Duodenal mucosa (tissue), 2 donors: ENCODE measurements around the gene FBRSL1.

Source experiments
- H3K27ac ChIP-seq: one replicate; pipeline ENCODE4 v1.7.0; 2013; ENCODE audit warnings: low read depth, low read length
- H3K27me3 ChIP-seq, 2 donors: one replicate each; pipeline ENCODE4 v1.7.0; 2013; ENCODE audit warnings: low read length in 2 of 2, control low read depth in 1 of 2; ENCODE audit not compliant: insufficient read depth in 2 of 2, control insufficient read depth in 1 of 2
- H3K36me3 ChIP-seq, 2 donors: one replicate each; pipeline ENCODE4 v1.7.0; 2013; ENCODE audit warnings: low read length in 2 of 2, control low read depth in 1 of 2; ENCODE audit not compliant: insufficient read depth in 2 of 2, control insufficient read depth in 1 of 2
- H3K4me1 ChIP-seq, 2 donors: one replicate each; pipeline ENCODE4 v1.7.0; 2013; ENCODE audit warnings: low read length in 2 of 2, control low read depth in 1 of 2; ENCODE audit not compliant: insufficient read depth in 2 of 2, control insufficient read depth in 1 of 2
- H3K4me3 ChIP-seq, 2 donors: one replicate each; pipeline ENCODE4 v1.7.0; 2013; ENCODE audit warnings: low read length in 2 of 2, low read depth in 1 of 2
- H3K9ac ChIP-seq, 2 donors: one replicate each; pipeline ENCODE4 v1.7.0; 2013; ENCODE audit warnings: low read length in 2 of 2, low read depth in 1 of 2
- H3K9me3 ChIP-seq, 2 donors: one replicate each; pipeline ENCODE4 v1.7.0; 2013; ENCODE audit warnings: low read length in 2 of 2, control low read depth in 1 of 2; ENCODE audit not compliant: control insufficient read depth in 1 of 2

Gene FBRSL1

GRCh38 chr12:132447327-132447720 is 42.6 kb upstream of the FBRSL1 start:
- H3K4me3 ChIP-seq = no peak overlapping the region
- peaks cover 0 to 3% of the 10 kb centered on the region in 2 donors for H3K4me1 ChIP-seq
- no peaks in the 10 kb centered on the region for H3K9me3 ChIP-seq
- no peak overlapping the region for H3K27ac ChIP-seq
- H3K27me3 ChIP-seq = peaks cover 14 to 20% of the 10 kb centered on the region in 2 donors
- H3K36me3 ChIP-seq = no peaks in the 10 kb centered on the region
- no peak overlapping the region for H3K9ac ChIP-seq

GRCh38 chr12:132447731-132448462 is 42.1 kb upstream of the FBRSL1 start:
- Histone ChIP-seq H3K9ac (no peak overlapping the region), H3K9me3 (no peaks in the 10 kb centered on the region), H3K4me3 (no peak overlapping the region), H3K4me1 (peaks cover 0 to 3% of the 10 kb centered on the region in 2 donors), H3K27ac (no peak overlapping the region), H3K27me3 (peaks cover 14 to 22% of the 10 kb centered on the region in 2 donors), H3K36me3 (no peaks in the 10 kb centered on the region)

GRCh38 chr12:132448463-132448820 is 41.5 kb upstream of the FBRSL1 start:
- Histone ChIP-seq H3K9ac (no peak overlapping the region), H3K9me3 (no peaks in the 10 kb centered on the region), H3K27me3 (peaks cover 14 to 27% of the 10 kb centered on the region in 2 donors), H3K27ac (no peak overlapping the region), H3K4me3 (no peak overlapping the region), H3K4me1 (peaks cover 0 to 3% of the 10 kb centered on the region in 2 donors), H3K36me3 (no peaks in the 10 kb centered on the region)

DNA sequence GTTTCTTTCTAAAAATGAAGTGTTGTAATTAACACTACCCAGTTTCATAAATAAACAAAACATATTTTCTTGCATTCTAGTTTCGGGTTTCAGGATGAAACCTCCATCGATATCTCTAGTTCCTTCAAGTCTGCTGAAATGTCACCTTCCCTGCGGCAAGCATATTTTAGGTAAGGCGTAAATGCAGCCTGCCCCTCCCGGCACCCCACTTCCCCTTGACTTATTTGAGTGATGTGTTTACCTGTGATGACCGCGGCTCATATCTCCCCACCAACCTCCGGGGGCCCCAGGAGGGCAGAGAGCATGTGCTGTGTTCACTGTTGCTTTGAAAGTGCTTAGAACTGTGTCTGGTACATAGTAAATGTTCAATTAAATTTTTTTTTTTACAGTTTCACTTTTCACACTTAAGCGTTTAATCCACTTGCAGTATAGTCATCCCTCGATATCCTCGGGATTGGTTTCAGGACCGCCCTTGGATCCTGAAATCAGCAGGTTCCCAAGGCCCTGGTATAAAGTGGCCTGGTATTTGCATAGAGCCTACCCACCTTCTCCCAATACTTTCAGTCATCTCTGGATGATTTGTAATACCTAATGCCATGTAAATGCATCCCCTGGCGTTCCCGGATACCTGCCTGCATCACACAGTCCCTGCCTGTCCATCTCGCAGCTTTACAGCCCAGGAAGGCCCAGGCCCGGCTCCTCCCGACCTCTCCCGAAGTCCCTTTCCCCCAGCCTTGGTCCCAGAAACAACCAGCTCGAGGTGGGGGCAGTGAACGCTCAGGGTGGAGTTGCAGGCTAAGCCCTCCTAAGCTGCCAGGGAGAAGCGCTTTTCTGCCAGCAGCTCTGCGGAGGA is 40.2 kb upstream of the FBRSL1 start:
- Histone ChIP-seq H3K4me3 (no peak overlapping the region), H3K27ac (no peak overlapping the region), H3K9me3 (no peaks in the 10 kb centered on the region), H3K4me1 (peaks cover 0 to 3% of the 10 kb centered on the region in 2 donors), H3K27me3 (peaks cover 14 to 27% of the 10 kb centered on the region in 2 donors), H3K9ac (no peak overlapping the region), H3K36me3 (no peaks in the 10 kb centered on the region)

GRCh38 chr12:132450418-132451171 is 39.4 kb upstream of the FBRSL1 start:
- Histone ChIP-seq H3K36me3 (no peaks in the 10 kb centered on the region), H3K27ac (no peak overlapping the region), H3K4me1 (peaks cover 0 to 3% of the 10 kb centered on the region in 2 donors), H3K9me3 (peaks cover 0 to 3% of the 10 kb centered on the region in 2 donors), H3K9ac (no peak overlapping the region), H3K4me3 (no peak overlapping the region), H3K27me3 (peaks cover 14 to 30% of the 10 kb centered on the region in 2 donors)

DNA sequence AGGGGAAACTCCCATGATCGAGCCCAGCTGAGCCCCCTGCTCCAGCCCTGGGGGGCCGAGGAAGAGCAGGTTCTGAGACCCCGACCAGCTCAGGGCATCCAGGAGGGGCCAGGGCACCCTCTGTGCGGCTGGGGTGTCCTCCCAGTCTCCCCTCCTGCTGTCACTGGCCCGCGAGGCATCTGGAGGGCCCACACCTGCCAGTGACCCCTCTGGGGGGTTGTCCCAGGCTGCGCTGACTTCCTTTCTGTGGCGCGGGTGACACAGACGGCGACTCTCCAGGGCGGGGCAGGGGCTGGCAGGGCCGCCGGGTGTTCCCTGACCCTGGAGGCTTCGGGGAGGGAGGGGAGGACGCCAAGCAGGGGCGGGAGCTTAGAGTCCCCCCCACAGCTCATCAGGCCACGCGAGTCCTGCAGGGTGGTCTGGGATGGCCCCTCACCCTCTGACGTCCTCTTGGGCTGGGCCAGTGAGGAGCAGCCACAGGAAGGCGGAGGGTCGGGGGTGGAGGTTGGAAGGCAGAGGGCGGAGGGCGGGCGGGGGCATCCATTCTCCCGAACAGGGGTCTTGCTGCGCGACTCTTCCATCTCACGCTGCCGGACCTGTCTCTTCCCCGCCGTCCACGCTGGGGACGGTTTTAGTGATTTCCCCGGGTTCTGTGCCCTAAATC is 38.6 kb upstream of the FBRSL1 start:
- Histone ChIP-seq H3K9ac (no peak overlapping the region), H3K4me3 (no peak overlapping the region), H3K36me3 (no peaks in the 10 kb centered on the region), H3K27ac (no peak overlapping the region), H3K27me3 (peaks cover 14 to 32% of the 10 kb centered on the region in 2 donors), H3K4me1 (peaks cover 0 to 3% of the 10 kb centered on the region in 2 donors), H3K9me3 (peaks cover 0 to 4% of the 10 kb centered on the region in 2 donors)

- Histone ChIP-seq H3K9ac (no peak overlapping the region), H3K9me3 (peaks cover 0 to 4% of the 10 kb centered on the region in 2 donors), H3K27me3 (peaks cover 14 to 32% of the 10 kb centered on the region in 2 donors), H3K27ac (no peak overlapping the region), H3K36me3 (no peaks in the 10 kb centered on the region), H3K4me3 (no peak overlapping the region), H3K4me1 (peaks cover 0 to 3% of the 10 kb centered on the region in 2 donors)
Observed at GRCh38 chr12:132451836-132452195, 38.1 kb upstream of the FBRSL1 start.

GRCh38 chr12:132452596-132453350 is 37.2 kb upstream of the FBRSL1 start:
- H3K27ac ChIP-seq = no peak overlapping the region
- H3K9ac ChIP-seq = no peak overlapping the region
- peaks cover 14 to 31% of the 10 kb centered on the region in 2 donors for H3K27me3 ChIP-seq
- peaks cover 0 to 3% of the 10 kb centered on the region in 2 donors for H3K4me1 ChIP-seq
- no peak overlapping the region for H3K4me3 ChIP-seq
- no peaks in the 10 kb centered on the region for H3K36me3 ChIP-seq
- H3K9me3 ChIP-seq = peaks cover 0 to 4% of the 10 kb centered on the region in 2 donors
